ENCODE data around the gene ETAA1. TPM values are rescaled to one million over a fixed set of nuclear protein-coding genes. Genes with fewer than 3 reads are reported as not detected.

The ETAA1 gene
- total and polyA plus RNA-seq, 10 donors = 7.2 to 22.9 (median 9.5) TPM

GRCh38 chr2:67459761-67460160 lies 62.6 kb downstream of the ETAA1 start:
- Histone ChIP-seq H3K4me3 (no peak overlapping the region), H3K27ac (no peak overlapping the region), H3K4me1 (no peaks in the 10 kb centered on the region), H3K9me3 (no peaks in the 10 kb centered on the region), H3K27me3 (replicated peaks in 1 of 7) (no peaks in the 10 kb centered on the region), H3K36me3 (no peaks in the 10 kb centered on the region)
- 94 to 100% (median 96%) methylated on average over 2 of the region's 2 CpGs for WGBS, 5 donors
- intact Hi-C loops (cut with DNase I; ENCODE audit: low total_unique reads) = no loop called here
- no peak for DNase-seq
- TF ChIP-seq POLR2AphosphoS5 (IDR thresholded peaks at IDR 0.05) (no peak), CTCF (IDR thresholded peaks at IDR 0.05 in 8 of 11, conservative IDR thresholded peaks at IDR 0.05 in 3 of 11) (no peak), POLR2A (IDR thresholded peaks at IDR 0.05) (no peak)

Data from spleen (tissue), 11 donors.